GM12865 (cell line): Measurements from ENCODE around the gene FBN3.
"Not testable (repeated sequence)": the region's sequence is repeated elsewhere in the genome, so short reads cannot be mapped to it uniquely, and the experiment has no call there.

ENCODE experiments used
- DNase-seq: peaks from one replicate; pipeline ENCODE4 v3.0.0; 2010; ENCODE audit warnings: low read depth
- H3K4me3 ChIP-seq: 2 replicates; pipeline ENCODE4 v1.5.1; 2011; ENCODE audit warnings: mild to moderate bottlenecking, low read depth, low read length, control low read depth
- CTCF ChIP-seq: IDR thresholded peaks from 2 replicates; pipeline ENCODE4 v1.5.1; 2011; ENCODE audit warnings: low read length, control low read depth, low read depth, inconsistent platforms; ENCODE audit not compliant: insufficient read depth; ENCODE audit errors: missing control alignments

FBN3 gene

GRCh38 chr19:8180018-8180417 is 30.6 kb upstream of the FBN3 start:
- no peak for TF ChIP-seq CTCF
- no peak for DNase-seq
- no peak overlapping the region for H3K4me3 ChIP-seq

- no peak for DNase-seq
- H3K4me3 ChIP-seq: no peak overlapping the region
- no peak for TF ChIP-seq CTCF
These were observed 25.3 kb upstream of the FBN3 start for GRCh38 chr19:8174706-8175105.

GRCh38 chr19:8168537-8168936 is 19.1 kb upstream of the FBN3 start:
- DNase-seq: no peak
- H3K4me3 ChIP-seq: no peak overlapping the region
- TF ChIP-seq CTCF: no peak

GRCh38 chr19:8167985-8168384 is 18.6 kb upstream of the FBN3 start:
- no peak for DNase-seq
- no peak overlapping the region for H3K4me3 ChIP-seq
- no peak for TF ChIP-seq CTCF

GRCh38 chr19:8163759-8164158 is 14.4 kb upstream of the FBN3 start:
- no peak for DNase-seq
- no peak for TF ChIP-seq CTCF
- no peak overlapping the region for H3K4me3 ChIP-seq

- TF ChIP-seq CTCF: no peak
- no peak overlapping the region for H3K4me3 ChIP-seq
- peak; percentile 69 for DNase-seq
These were observed 11.8 kb upstream of the FBN3 start for GRCh38 chr19:8161135-8161646.

- not testable (repeated sequence) for DNase-seq
These were observed 9.9 kb upstream of the FBN3 start for GRCh38 chr19:8159322-8159721.

More at GRCh38 chr19:8159322-8159721, 9.9 kb upstream of the FBN3 start:
- H3K4me3 ChIP-seq: not testable (repeated sequence)
